ENCODE results near the gene RSPO4.

Gene RSPO4

GRCh38 chr20:931401-931800 lies 70.7 kb downstream of the RSPO4 start:
- no peak overlapping the region for H3K9ac ChIP-seq (ENCODE audit: low read length)
- no peaks in the 10 kb centered on the region for H3K4me1 ChIP-seq (ENCODE audit: low read length)
- H3K79me2 ChIP-seq (ENCODE audit: low read length) = no peaks in the 10 kb centered on the region
- no peak overlapping the region for H3K4me2 ChIP-seq (ENCODE audit: low read depth, low read length)
- H3K9me3 ChIP-seq (replicated peaks; ENCODE audit: insufficient read depth, low read length) = no peaks in the 10 kb centered on the region
- H3K27me3 ChIP-seq (replicated peaks; ENCODE audit: insufficient read depth, low read length) = no peaks in the 10 kb centered on the region
- no peak overlapping the region for H3K27ac ChIP-seq (ENCODE audit: low read length)
- no peaks in the 10 kb centered on the region for H3K36me3 ChIP-seq (replicated peaks; ENCODE audit: insufficient read depth, low read length)
- no peaks in the 10 kb centered on the region for H4K20me1 ChIP-seq (ENCODE audit: insufficient read depth, low read length)
- TF ChIP-seq EZH2phosphoT487 (IDR thresholded peaks at IDR 0.05; ENCODE audit: low read length) = no peak
- no peak for TF ChIP-seq CTCF (IDR thresholded peaks at IDR 0.05; ENCODE audit: low read length)
- TF ChIP-seq EZH2 (optimal IDR thresholded peaks at IDR 0.05; ENCODE audit: low read depth, low read length) = no peak
- H3K9me2 ChIP-seq (replicated peaks; ENCODE audit: insufficient read depth, low read length) = no peaks in the 10 kb centered on the region
- H3K4me3 ChIP-seq (ENCODE audit: low read length) = no peak overlapping the region
- H3F3A ChIP-seq (ENCODE audit: insufficient read depth, low read length) = no peaks in the 10 kb centered on the region
- no peak overlapping the region for H2AFZ ChIP-seq (ENCODE audit: low read length)
- no peak for DNase-seq

GRCh38 chr20:926670-927069 lies 75.4 kb downstream of the RSPO4 start:
- no peak for TF ChIP-seq EZH2 (optimal IDR thresholded peaks at IDR 0.05; ENCODE audit: low read depth, low read length)
- Histone ChIP-seq H3K4me1 (ENCODE audit: low read length) (no peaks in the 10 kb centered on the region), H3K9ac (ENCODE audit: low read length) (no peak overlapping the region), H3K27ac (ENCODE audit: low read length) (no peak overlapping the region), H2AFZ (ENCODE audit: low read length) (no peak overlapping the region), H3K9me2 (replicated peaks; ENCODE audit: insufficient read depth, low read length) (no peaks in the 10 kb centered on the region), H3K9me3 (replicated peaks; ENCODE audit: insufficient read depth, low read length) (no peaks in the 10 kb centered on the region), H3K27me3 (replicated peaks; ENCODE audit: insufficient read depth, low read length) (no peaks in the 10 kb centered on the region), H3K79me2 (ENCODE audit: low read length) (no peaks in the 10 kb centered on the region), H3F3A (ENCODE audit: insufficient read depth, low read length) (no peaks in the 10 kb centered on the region), H4K20me1 (ENCODE audit: insufficient read depth, low read length) (no peaks in the 10 kb centered on the region), H3K4me3 (ENCODE audit: low read length) (no peak overlapping the region), H3K36me3 (replicated peaks; ENCODE audit: insufficient read depth, low read length) (no peaks in the 10 kb centered on the region), H3K4me2 (ENCODE audit: low read depth, low read length) (no peak overlapping the region)
- DNase-seq = no peak

GRCh38 chr20:925516-925915 lies 76.6 kb downstream of the RSPO4 start:
- Histone ChIP-seq H3K9ac (ENCODE audit: low read length) (no peak overlapping the region), H3K9me3 (replicated peaks; ENCODE audit: insufficient read depth, low read length) (no peaks in the 10 kb centered on the region), H3K36me3 (replicated peaks; ENCODE audit: insufficient read depth, low read length) (no peaks in the 10 kb centered on the region), H3K4me2 (ENCODE audit: low read depth, low read length) (no peak overlapping the region), H2AFZ (ENCODE audit: low read length) (no peak overlapping the region), H3F3A (ENCODE audit: insufficient read depth, low read length) (no peaks in the 10 kb centered on the region), H3K27me3 (replicated peaks; ENCODE audit: insufficient read depth, low read length) (no peaks in the 10 kb centered on the region), H3K79me2 (ENCODE audit: low read length) (no peaks in the 10 kb centered on the region), H3K27ac (ENCODE audit: low read length) (no peak overlapping the region), H3K4me1 (ENCODE audit: low read length) (no peaks in the 10 kb centered on the region), H3K4me3 (ENCODE audit: low read length) (no peak overlapping the region), H3K9me2 (replicated peaks; ENCODE audit: insufficient read depth, low read length) (no peaks in the 10 kb centered on the region), H4K20me1 (ENCODE audit: insufficient read depth, low read length) (no peaks in the 10 kb centered on the region)
- TF ChIP-seq CTCF (IDR thresholded peaks at IDR 0.05; ENCODE audit: low read length) (no peak), EZH2 (optimal IDR thresholded peaks at IDR 0.05; ENCODE audit: low read depth, low read length) (no peak), EZH2phosphoT487 (IDR thresholded peaks at IDR 0.05; ENCODE audit: low read length) (no peak)
- no peak for DNase-seq

- no peaks in the 10 kb centered on the region for H3K9me3 ChIP-seq (replicated peaks; ENCODE audit: insufficient read depth, low read length)
- no peak for TF ChIP-seq EZH2 (optimal IDR thresholded peaks at IDR 0.05; ENCODE audit: low read depth, low read length)
- no peak for TF ChIP-seq EZH2phosphoT487 (IDR thresholded peaks at IDR 0.05; ENCODE audit: low read length)
- no peak for TF ChIP-seq CTCF (IDR thresholded peaks at IDR 0.05; ENCODE audit: low read length)
- DNase-seq = no peak
- H3K9ac ChIP-seq (ENCODE audit: low read length) = no peak overlapping the region
- no peaks in the 10 kb centered on the region for H3K9me2 ChIP-seq (replicated peaks; ENCODE audit: insufficient read depth, low read length)
- H3F3A ChIP-seq (ENCODE audit: insufficient read depth, low read length) = no peaks in the 10 kb centered on the region
- H3K4me1 ChIP-seq (ENCODE audit: low read length) = no peaks in the 10 kb centered on the region
- H3K79me2 ChIP-seq (ENCODE audit: low read length) = no peaks in the 10 kb centered on the region
- H2AFZ ChIP-seq (ENCODE audit: low read length) = no peak overlapping the region
- H3K36me3 ChIP-seq (replicated peaks; ENCODE audit: insufficient read depth, low read length) = no peaks in the 10 kb centered on the region
- H3K4me3 ChIP-seq (ENCODE audit: low read length) = no peak overlapping the region
- no peak overlapping the region for H3K27ac ChIP-seq (ENCODE audit: low read length)
- H3K4me2 ChIP-seq (ENCODE audit: low read depth, low read length) = no peak overlapping the region
- H3K27me3 ChIP-seq (replicated peaks; ENCODE audit: insufficient read depth, low read length) = no peaks in the 10 kb centered on the region
- no peaks in the 10 kb centered on the region for H4K20me1 ChIP-seq (ENCODE audit: insufficient read depth, low read length)
Observed at GRCh38 chr20:924639-925038, 77.5 kb downstream of the RSPO4 start.

All from MM.1S (cell line).